Right lobe of liver (tissue), 6 donors: ENCODE data around the gene BEND3. TPM values are rescaled to one million over a fixed set of nuclear protein-coding genes. Genes with fewer than 3 reads are reported as not detected.

Experiments
- ATAC-seq, 4 donors: fragments of 200-7000 bp; cut with Tn5 transposase; one replicate each; pipeline ENCODE4 v1.9.1; 2020; ENCODE audit warnings: mild to moderate bottlenecking in 4 of 4, moderate library complexity in 4 of 4
- DNase-seq, 3 donors: peaks; one replicate each; pipeline ENCODE4 v3.0.0-alpha.2; 2020
- H3K27ac ChIP-seq, 3 donors: fragments of 200-600 bp; one replicate each; pipeline ENCODE4 v1.8.0; 2022
- H3K27me3 ChIP-seq, 2 donors: fragments of 200-600 bp; one replicate each; pipeline ENCODE4 v1.8.0; 2022
- H3K36me3 ChIP-seq, 4 donors: fragments of 200-600 bp; sonication (generic) in 1 of 4; one replicate each; pipeline versions ENCODE4 v1.5.1 to v1.8.0; 2017 to 2022; ENCODE audit warnings: control low read depth in 1 of 4
- H3K4me1 ChIP-seq, 4 donors: fragments of 200-600 bp; sonication (generic) in 1 of 4; one replicate each; pipeline versions ENCODE4 v1.5.1 to v1.8.0; 2017 to 2022; ENCODE audit warnings: control low read depth in 1 of 4
- H3K4me3 ChIP-seq, 3 donors: fragments of 200-600 bp; one replicate each; pipeline ENCODE4 v1.8.0; 2022
- H3K9me3 ChIP-seq, 4 donors: fragments of 200-600 bp; sonication (generic) in 1 of 4; one replicate each; pipeline versions ENCODE4 v1.5.1 to v1.8.0; 2017 to 2022; ENCODE audit warnings: control low read depth in 1 of 4
- POLR2A ChIP-seq: fragments of 450-650 bp; IDR thresholded peaks from one replicate; pipeline ENCODE4 v1.6.1; 2017; ENCODE audit warnings: antibody characterized with exemption, mild to moderate bottlenecking
- WGBS: methylation state at CpG from one replicate; pipeline ENCODE4 v1.1.6; 2018; ENCODE audit warnings: low coverage, low lambda C conversion rate; ENCODE audit not compliant: insufficient coverage; ENCODE audit errors: missing lambda C conversion rate; 5-methylcytosine and 5-hydroxymethylcytosine counted together
- intact Hi-C, 2 donors: fragments of 100-400 bp; cut with DNase I; formaldehyde crosslinking; loops; one replicate each; pipeline versions ENCODE4 v1.11.2 to v1.14.1; 2022
- total RNA-seq, 6 experiments: library from RNA; depleted of rRNA in 2 of 6; stranded (reverse); fragments of >200 nt in 2 of 6; fragmentation: NEBNext Ultra II Directional in 3 of 6; extraction: Animal tissue kit (Norgen Biotek cat#: 25700) in 3 of 6; gene quantifications; one replicate each; pipeline versions ENCODE4 v1.1.0 to v1.2.4, GENCODE V29; 2016 to 2023
- TF ChIP-seq, protein P1 (sequence below), 4 donors: fragments of 200-600 bp in 3 of 4; fragments of 450-650 bp in 1 of 4; IDR thresholded peaks; one replicate each; pipeline versions ENCODE4 v1.5.1 to v1.8.0; 2016 to 2022; ENCODE audit warnings: antibody characterized with exemption in 4 of 4, mild to moderate bottlenecking in 2 of 4
- donor health status: DM: no; HTN: yes; CAD: no.
- donor health status: DM: no; HTN: no; CAD: no.
- donor health status: DM: no; HTN: no; CAD: no.
- donor health status: DM: no; HTN: yes; CAD: no.
- donor health status: DM: no; HTN: yes; CAD: no.

The BEND3 gene
- total RNA-seq, 6 experiments from 2014 or later, result 0.83 to 2.7 (median 1.4) TPM

DNA sequence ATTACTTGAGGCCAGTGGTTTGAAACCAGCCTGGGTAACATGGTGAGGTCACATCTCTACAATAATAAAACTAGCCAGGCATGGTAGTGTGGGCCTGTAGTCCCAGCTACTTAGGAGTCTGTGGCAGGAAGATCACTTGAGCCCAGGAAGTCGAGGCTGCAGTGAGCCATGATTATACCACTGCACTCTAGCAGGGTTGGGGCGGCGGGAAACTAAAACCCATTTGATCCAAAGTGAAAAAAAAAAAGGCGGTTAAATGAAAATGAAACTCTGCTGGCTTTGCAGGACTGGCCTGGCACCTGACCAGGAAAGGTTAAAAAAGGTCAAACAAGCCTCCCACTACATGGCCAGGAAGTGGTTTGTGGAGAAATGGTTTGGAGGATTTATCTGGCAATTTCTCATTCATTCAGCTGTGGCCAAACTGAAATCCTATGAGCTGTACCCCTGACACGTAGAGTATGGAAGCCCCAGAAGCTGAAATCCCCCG is 50.7 kb downstream of the BEND3 start:
- TF ChIP-seq, protein P1, sequence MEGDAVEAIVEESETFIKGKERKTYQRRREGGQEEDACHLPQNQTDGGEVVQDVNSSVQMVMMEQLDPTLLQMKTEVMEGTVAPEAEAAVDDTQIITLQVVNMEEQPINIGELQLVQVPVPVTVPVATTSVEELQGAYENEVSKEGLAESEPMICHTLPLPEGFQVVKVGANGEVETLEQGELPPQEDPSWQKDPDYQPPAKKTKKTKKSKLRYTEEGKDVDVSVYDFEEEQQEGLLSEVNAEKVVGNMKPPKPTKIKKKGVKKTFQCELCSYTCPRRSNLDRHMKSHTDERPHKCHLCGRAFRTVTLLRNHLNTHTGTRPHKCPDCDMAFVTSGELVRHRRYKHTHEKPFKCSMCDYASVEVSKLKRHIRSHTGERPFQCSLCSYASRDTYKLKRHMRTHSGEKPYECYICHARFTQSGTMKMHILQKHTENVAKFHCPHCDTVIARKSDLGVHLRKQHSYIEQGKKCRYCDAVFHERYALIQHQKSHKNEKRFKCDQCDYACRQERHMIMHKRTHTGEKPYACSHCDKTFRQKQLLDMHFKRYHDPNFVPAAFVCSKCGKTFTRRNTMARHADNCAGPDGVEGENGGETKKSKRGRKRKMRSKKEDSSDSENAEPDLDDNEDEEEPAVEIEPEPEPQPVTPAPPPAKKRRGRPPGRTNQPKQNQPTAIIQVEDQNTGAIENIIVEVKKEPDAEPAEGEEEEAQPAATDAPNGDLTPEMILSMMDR (IDR thresholded peaks at IDR 0.05), result no peak
- no peak for TF ChIP-seq POLR2A
- no peaks in the 10 kb centered on the region for H3K27me3 ChIP-seq
- no peaks in the 10 kb centered on the region for H3K36me3 ChIP-seq
- intact Hi-C loops, result no loop called here
- peak overlapping the region in 1 of 3 donors; percentile 9 for H3K27ac ChIP-seq
- peak; percentile 73 to 94 (median 88) for ATAC-seq
- no peaks in the 10 kb centered on the region for H3K9me3 ChIP-seq
- WGBS, result 6% methylated on average over 6 of the region's 6 CpGs
- DNase-seq, result peak in 2 of 3 donors; percentile 43 to 70
- H3K4me1 ChIP-seq, result peaks cover 0 to 6% (median 2%) of the 10 kb centered on the region in 4 donors
- no peak overlapping the region for H3K4me3 ChIP-seq

DNA sequence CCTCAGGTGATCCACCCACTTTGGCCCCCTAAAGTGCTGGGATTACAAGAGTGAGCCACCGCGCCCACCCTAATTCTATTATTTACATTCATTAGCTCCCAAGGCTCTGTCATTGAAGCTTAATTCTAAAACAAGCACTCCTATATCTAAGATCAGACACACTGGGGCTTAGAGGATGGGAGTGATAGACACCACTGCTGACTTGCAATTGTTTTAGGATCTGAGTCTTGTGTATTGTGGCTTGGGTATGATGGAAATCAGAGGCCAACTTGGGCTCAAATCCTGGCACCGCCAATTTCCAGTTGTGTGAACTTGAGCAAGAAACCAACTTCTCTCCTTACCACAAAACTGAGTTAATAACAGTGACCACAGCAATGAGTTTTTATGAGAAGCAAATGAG is 52.6 kb downstream of the BEND3 start:
- 80% methylated on average over 3 of the region's 3 CpGs for WGBS
- ATAC-seq, result no peak
- Histone ChIP-seq H3K4me1 (peaks cover 0 to 6% (median 2%) of the 10 kb centered on the region in 4 donors), H3K27ac (no peak overlapping the region), H3K27me3 (no peaks in the 10 kb centered on the region), H3K4me3 (no peak overlapping the region), H3K36me3 (no peaks in the 10 kb centered on the region), H3K9me3 (no peaks in the 10 kb centered on the region)
- intact Hi-C loops, result no loop called here
- no peak for DNase-seq
- TF ChIP-seq, protein P1 (IDR thresholded peaks at IDR 0.05), result no peak
- TF ChIP-seq POLR2A, result no peak

DNA sequence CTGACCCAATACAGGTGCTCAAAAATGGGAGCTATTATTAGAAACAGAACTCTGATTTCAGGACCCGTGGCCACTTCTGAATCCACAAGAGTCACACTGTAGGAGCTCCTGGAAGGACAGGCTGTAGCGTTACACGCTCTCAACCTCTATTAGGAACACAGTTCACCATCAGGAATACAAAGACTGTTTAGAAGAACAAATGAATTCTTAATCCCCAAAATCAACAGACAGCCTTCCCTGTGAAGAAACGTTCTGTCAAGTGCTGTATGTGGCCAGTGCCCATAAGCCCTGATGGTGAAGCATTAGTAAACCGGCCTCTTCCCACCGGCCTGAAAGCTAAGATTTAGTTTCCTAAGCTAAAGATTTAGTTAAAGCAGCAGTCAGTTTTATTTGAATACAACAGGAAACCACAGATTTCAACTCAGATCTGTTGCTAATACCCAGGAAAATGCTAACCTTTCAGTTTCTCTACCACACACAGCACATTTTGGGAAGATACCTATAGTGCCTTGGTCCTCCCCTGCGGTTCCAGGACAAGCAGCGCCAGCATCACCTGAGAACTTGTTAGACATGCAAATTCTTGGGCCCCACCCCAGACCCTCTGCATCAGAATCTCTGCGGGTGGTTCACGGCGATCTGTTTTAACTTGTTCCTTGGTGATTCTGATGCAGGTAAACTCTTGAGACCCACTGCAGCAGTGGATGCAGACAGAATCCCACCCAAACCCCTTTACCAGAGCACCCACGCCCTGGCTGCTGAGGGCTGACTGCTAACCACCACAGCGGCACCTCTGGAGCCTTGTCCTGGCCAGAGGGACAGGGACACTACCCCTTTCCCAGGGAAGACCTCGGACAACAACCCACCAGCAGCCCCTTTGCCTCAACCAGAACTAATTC is 53.9 kb downstream of the BEND3 start:
- H3K4me3 ChIP-seq, result no peak overlapping the region
- ATAC-seq, result peak in 1 of 4 donors; percentile 15
- H3K9me3 ChIP-seq, result no peaks in the 10 kb centered on the region
- peaks cover 0 to 6% (median 2%) of the 10 kb centered on the region in 4 donors for H3K4me1 ChIP-seq
- H3K27me3 ChIP-seq, result no peaks in the 10 kb centered on the region
- no peak overlapping the region for H3K27ac ChIP-seq
- H3K36me3 ChIP-seq, result no peaks in the 10 kb centered on the region
- TF ChIP-seq, protein P1 (IDR thresholded peaks at IDR 0.05), result no peak
- no peak for TF ChIP-seq POLR2A
- intact Hi-C loops, result no loop called here
- DNase-seq, result peak in 1 of 3 donors; percentile 26
- WGBS, result 49% methylated on average over 12 of the region's 14 CpGs

DNA sequence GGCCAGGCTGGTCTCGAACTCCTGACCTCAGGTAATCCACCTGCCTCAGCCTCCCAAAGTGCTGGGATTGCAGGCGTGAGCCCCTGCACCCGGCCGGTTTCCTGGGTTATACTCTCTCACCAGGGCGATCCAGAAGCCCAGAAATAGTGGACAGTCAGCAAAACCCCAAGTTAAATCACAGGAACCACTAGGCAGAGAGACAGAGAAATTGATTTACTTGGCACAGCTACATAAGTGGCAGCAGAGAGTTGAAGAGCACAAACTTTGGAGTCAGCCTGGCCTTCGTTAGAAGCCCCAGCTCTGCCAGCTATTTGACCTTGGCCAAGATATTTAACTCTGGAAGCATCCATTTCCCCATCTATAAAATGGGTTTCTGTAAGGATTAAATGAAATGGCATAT is 54.6 kb downstream of the BEND3 start:
- ATAC-seq (no peak), DNase-seq (peak in 1 of 3 donors; percentile 2)
- TF ChIP-seq, protein P1 (IDR thresholded peaks at IDR 0.05), result no peak
- TF ChIP-seq POLR2A, result no peak
- no peaks in the 10 kb centered on the region for H3K36me3 ChIP-seq
- no peaks in the 10 kb centered on the region for H3K9me3 ChIP-seq
- peaks cover 0 to 6% (median 2%) of the 10 kb centered on the region in 4 donors for H3K4me1 ChIP-seq
- intact Hi-C loops, result no loop called here
- H3K27ac ChIP-seq, result no peak overlapping the region
- no peak overlapping the region for H3K4me3 ChIP-seq
- 76% methylated on average over 6 of the region's 6 CpGs for WGBS
- no peaks in the 10 kb centered on the region for H3K27me3 ChIP-seq
